HG02938 (cell line): Measurements from ENCODE around the gene HFE.
"Not testable (repeated sequence)": the region's sequence is repeated elsewhere in the genome, so short reads cannot be mapped to it uniquely, and the experiment has no call there.

ENCODE experiments used
- ATAC-seq: cut with Tn5 transposase; IDR thresholded peaks from one replicate; pipeline ENCODE4 v1.9.1; 2021; ENCODE audit warnings: mild to moderate bottlenecking, moderate library complexity; ENCODE audit not compliant: unreplicated experiment

Gene HFE, protein sequence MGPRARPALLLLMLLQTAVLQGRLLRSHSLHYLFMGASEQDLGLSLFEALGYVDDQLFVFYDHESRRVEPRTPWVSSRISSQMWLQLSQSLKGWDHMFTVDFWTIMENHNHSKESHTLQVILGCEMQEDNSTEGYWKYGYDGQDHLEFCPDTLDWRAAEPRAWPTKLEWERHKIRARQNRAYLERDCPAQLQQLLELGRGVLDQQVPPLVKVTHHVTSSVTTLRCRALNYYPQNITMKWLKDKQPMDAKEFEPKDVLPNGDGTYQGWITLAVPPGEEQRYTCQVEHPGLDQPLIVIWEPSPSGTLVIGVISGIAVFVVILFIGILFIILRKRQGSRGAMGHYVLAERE

DNA sequence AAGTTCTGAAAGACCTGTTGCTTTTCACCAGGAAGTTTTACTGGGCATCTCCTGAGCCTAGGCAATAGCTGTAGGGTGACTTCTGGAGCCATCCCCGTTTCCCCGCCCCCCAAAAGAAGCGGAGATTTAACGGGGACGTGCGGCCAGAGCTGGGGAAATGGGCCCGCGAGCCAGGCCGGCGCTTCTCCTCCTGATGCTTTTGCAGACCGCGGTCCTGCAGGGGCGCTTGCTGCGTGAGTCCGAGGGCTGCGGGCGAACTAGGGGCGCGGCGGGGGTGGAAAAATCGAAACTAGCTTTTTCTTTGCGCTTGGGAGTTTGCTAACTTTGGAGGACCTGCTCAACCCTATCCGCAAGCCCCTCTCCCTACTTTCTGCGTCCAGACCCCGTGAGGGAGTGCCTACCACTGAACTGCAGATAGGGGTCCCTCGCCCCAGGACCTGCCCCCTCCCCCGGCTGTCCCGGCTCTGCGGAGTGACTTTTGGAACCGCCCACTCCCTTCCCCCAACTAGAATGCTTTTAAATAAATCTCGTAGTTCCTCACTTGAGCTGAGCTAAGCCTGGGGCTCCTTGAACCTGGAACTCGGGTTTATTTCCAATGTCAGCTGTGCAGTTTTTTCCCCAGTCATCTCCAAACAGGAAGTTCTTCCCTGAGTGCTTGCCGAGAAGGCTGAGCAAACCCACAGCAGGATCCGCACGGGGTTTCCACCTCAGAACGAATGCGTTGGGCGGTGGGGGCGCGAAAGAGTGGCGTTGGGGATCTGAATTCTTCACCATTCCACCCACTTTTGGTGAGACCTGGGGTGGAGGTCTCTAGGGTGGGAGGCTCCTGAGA lies at the start of gene HFE:
TSS of gene HFE (plus strand) at position 146 of the 832 bp plus-strand sequence. CDS start at position 158, 12 bp downstream.
- ATAC-seq = no peak

DNA sequence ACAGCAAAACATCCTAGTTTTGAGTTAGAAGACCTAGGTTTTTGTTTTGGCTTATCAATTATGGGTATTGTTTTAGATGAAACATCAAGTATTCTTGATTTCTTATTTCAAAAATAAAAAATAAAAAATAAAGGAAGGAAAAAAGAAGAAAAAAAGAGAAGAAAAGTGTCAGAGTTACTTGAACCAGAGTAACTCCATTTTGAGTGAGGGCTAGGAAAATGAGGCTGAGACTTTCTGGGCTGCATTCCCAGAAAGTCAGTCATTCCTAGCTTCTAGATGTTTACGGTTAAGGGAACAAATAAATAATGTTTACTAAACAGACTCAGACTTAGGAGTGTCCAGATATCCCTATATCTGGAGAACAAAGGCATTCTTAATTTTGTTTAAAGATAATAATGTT lies 45.3 kb upstream of the HFE start:
- no peak for ATAC-seq

DNA sequence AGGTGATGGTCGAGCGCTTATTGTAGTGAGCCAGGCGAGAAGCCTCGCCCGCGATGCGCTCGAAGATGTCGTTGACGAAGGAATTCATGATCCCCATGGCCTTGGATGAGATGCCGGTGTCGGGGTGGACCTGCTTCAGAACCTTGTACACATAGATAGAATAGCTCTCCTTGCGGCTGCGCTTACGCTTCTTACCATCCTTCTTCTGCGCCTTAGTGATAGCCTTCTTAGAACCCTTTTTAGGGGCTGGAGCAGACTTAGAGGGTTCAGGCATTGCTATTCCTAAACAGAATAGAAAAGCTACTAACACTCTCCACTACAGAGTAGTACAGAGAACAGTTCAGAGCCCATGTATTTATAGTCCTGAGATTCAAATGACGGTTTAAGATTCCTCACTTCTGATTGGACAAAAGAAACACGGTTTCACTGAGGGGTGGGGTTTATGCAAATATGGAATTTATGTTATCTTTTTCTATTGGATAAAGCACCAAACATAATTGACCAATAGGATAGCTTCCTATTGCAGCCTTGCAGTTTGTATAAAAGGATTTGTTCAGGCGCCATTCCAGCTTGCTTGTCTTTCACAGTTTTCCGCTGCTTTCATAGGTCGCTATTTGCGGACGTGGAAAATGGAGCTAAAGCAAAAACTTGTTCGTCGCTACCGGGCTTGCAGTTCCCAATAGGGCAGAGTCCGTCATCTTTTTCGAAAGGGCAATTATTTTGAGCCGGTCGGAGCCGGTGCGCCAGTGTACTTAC lies 43.7 kb upstream of the HFE start:
- peak; percentile 64 for ATAC-seq

DNA sequence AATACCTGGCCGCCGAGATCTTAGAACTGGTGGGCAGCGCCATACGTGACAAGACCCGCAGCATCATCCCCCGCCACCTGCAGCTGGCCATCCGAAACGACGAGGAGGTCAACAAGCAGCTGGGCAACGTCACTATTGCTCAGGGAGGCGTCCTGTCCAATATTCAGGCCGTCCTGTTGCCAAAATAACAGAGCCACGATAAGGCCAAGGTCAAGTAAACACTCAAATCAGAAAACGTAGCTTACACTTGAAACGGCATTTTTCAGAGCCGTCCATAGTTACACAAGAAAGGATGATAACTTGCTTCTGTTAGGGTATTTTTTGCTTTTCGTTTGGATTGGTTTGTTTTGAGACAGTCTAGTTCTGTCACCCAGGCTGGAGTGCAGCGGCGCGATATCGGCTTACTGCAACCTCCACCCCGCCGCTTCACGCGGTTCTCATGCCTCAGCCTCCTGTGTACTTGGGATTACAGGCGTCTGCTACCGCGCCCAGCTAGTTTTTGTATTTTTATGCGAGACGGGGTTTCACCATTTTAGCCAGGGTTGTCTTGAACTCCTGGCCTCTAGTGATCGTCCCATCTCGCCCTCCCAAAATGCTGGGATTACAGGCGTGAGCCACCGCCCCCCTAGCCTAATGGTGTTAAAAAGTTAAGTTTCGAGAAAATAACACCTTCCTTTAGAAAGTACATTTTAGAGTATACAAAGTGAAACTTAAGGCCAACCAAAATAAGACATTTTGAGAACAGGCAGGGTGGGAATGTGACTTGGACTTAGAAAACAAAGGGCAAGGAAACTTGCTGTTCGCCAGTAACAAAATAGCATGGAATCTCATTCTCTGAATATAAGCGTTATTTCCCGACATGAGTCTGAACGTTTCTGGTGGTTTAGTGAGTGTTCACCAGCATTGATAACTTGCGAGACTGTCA lies 42.8 kb upstream of the HFE start:
- peak; percentile 23 for ATAC-seq

DNA sequence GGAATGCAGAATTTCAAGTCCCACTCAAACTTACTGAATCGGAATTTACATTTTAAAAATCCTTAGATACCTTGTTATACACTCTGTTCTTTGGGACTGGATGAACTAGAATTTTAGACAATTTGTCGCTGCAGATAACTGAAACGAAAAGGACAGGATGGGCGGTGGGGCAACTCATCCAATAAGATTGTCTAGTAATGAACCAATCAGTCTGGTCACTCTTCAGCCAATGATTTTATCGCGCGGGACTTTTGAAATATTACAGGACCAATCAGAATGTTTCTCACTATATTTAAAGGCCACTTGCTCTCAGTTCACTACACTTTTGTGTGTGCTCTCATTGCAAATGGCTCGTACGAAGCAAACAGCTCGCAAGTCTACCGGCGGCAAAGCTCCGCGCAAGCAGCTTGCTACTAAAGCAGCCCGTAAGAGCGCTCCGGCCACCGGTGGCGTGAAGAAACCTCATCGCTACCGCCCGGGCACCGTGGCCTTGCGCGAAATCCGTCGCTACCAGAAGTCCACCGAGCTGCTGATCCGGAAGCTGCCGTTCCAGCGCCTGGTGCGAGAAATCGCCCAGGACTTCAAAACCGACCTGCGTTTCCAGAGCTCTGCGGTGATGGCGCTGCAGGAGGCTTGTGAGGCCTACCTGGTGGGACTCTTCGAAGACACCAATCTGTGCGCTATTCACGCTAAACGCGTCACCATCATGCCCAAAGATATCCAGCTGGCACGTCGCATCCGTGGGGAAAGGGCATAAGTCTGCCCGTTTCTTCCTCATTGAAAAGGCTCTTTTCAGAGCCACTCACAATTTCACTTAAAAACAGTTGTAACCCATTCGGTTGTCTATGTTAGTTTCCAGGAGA lies 41.9 kb upstream of the HFE start:
- peak; percentile 44 for ATAC-seq

DNA sequence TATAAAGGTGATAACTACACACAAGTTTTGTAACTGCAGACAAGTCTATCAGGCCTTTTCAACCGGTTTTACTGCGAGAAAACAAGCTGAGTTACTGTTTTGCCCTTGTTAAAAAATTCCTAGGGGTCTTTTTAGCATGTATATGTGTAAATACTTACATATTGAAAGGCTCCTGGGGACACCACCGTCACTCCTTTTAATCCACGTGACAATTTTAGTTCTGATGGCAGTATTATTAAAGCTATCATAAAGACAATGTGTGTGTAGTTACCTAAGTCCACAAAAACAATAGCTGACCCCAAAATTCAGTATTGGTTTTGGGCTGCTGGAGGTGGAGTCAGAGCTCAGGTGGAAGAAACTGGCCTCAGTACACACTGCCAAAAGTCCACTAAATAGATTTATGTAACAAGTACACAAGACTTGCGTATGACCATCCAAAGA lies 41.3 kb upstream of the HFE start:
- no peak for ATAC-seq

DNA sequence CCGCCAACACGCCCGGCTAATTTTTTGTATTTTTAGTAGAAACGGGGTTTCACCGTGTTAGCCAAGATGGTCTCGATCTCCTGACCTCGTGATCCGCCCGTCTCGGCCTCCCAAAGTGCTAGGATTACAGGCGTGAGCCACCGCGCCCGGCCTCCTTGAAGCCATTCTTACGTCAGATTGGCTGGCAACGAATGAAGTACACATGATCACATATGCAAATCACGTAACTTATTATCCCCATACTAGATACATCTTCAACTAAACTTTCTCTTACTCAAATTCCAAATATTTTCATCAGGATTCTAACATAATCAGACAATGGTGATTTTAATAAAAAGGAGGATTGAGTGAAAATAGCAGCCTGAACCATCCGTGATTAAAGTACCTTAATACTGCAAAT lies 39.9 kb upstream of the HFE start:
- ATAC-seq = not testable (repeated sequence)

DNA sequence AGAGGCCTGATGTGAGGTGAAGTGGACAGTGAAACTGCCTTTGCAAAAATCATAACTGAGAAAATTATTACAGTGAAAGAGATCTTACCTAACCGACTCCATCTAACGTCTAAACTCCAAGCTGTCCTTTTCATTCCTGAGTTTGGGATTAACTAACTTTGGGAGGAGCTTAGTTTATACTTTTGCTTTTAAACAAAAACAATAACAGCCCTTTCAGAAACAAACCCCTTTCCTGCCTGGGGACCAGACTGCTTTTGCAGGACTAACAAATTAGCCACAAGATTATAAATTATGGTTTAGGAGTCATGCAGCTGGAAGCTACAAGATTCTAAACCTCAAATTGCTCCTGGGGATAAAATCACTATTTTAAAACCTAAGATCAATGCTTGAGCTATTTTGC lies 38.6 kb upstream of the HFE start:
- no peak for ATAC-seq

DNA sequence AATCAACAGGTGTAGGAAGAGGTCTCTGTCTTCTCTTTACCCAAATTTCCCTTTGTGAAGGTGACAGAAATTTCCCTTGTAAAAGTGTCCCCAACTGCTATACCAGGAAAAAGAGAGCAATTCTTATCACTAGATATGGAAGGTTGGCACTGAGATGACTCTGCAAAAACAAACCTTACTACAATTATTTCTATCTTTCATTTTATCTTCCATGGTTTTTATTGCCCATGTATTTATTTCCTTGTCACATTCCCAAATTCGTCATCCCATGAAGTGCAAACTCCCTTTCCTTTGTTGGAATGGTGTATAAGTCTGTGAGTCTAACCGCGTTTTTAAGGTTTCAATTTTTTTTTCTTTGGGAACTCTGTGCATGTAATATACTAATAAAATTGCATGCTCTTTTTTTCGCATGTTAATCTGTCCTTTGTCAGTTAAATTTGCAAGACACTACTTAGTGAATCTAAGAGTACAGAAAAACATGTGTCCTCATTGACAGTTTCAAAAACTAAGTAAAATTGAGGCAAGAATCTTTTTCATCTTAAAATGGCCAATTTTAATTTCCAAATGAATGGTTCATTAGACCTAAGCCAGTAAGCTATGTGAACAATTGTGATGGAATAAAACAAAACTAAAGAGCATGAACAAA lies 35.4 kb upstream of the HFE start:
- ATAC-seq = no peak

DNA sequence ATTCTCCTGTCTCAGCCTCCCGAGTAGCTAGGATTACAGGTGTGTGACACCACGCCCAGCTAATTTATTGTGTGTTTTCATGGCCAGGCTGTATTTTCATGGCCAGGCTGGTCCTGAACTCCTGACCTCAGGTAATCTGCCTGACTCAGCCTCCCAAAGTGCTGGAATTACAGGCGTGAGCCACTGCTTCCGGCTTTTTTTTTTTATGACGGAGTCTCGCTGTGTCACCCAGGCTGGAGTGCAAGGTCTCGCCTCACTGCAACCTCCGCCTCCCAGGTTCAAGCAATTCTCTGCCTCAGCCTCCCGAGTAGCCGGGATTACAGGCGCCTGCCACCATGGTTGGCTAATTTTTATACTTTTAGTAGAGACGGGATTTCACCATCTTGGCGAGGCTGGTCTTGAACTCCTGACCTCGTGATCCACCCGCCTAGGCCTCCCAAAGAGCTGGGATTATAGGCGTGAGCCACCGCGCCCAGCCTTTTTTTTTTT lies 34.4 kb upstream of the HFE start:
- not testable (repeated sequence) for ATAC-seq

DNA sequence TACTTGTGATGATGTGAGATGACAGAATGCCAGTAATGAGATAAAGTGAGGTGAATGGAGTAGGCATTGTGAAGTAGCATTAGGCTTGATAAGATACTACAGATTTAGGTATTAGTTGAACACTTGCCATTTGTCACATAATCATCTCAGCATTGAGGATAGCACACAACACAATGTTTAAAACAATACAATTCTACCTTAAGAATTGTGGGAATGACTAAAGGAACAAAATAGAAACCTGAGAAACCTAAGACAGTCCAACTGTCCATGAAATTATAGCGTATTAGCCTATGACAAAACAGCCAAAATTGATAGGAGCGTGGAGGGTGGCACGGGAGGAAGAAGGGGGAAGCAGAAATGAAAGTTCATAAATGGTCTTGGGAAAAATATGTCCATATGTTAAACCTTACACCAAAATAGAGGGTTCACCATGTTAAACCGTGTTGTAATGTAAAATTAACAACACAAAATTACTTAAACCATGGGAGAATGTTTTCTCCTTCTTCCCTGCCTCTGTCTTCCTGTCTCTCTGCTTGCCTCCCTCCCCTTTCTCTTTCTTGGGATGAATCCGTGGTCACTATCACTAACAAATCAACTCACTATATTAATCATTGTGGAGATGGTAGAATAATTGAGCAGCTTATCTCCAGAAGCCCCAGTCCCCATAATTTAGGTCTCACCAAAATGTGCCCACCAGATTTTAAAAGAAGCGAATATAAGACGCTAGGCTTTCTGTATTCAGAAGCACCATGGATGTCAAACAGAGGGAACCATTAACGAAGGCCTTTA lies 33.0 kb upstream of the HFE start:
- peak; percentile 1 for ATAC-seq

DNA sequence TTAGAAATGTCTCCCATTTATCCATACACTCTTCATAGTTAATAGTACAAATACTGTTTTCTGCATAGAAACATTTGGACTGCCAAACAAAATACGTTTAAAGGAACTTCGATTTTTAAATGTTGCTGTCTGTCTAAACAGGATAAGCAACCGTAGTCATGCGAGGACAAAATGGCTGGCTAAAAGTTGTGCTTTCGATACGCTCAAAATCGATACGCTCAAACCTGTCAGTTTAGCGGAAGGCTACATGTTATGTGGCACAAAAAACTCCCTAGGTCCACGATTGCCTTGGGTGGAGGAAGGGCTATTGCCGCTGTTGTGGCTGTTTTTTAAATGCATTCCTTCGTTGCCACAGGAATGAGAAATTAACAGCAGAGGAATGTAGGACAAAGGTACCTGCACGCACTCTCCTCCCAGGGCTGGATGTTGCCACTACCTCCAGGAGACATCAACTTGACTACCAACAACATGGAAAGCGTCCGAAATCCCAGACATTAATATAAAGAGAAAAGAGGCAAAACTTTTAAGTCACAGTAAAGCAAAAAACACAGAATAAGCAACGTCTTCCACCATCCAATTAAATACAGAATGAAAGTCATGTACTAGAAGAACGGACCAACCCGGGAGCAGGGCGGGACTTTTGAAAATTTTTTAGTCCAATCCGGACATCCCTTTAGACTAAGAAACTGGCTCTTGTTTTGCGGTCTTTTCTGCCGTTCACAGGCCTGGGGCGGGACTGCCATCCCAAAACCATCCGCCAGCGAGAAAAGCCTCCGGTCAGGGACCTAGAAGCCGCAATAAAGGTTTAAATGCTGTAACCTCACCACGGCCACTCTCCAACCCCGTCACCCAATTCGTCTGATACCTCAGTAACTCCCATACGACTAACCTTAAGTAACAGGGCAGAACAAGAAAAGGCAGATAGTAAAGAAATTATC lies 32.2 kb upstream of the HFE start:
- peak; percentile 55 for ATAC-seq

DNA sequence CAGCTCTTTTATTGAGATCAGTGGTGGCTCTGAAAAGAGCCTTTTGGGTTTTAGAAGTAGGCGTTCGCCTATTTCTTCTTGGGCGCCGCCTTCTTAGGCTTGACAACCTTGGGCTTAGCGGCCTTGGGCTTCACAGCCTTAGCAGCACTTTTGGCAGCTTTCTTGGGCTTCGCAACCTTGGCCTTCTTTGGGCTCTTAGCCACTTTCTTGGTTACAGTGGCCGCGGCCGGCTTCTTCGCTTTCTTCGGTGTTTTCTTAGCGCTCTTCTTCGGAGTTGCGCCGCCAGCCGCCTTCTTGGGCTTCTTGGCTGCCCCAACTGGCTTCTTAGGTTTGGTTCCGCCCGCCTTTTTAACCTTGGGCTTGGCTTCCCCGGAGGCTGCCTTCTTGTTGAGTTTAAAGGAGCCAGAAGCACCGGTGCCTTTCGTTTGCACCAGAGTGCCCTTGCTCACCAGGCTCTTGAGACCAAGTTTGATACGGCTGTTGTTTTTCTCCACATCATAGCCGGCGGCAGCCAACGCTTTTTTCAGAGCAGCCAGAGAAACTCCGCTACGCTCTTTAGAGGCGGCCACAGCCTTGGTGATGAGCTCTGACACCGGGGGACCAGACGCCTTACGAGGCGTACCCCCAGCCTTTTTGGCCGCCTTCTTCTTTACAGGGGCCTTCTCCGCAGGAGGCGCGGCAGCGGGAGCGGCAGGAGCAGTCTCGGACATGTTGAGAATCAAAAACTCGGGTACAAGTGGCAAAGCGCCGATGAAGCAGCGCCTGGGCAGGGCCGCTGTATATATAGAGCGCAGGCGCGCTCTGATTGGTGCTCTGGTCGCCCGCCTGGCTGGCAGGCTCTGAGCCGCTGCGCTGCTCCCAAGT lies 31.3 kb upstream of the HFE start:
- peak; percentile 65 for ATAC-seq

DNA sequence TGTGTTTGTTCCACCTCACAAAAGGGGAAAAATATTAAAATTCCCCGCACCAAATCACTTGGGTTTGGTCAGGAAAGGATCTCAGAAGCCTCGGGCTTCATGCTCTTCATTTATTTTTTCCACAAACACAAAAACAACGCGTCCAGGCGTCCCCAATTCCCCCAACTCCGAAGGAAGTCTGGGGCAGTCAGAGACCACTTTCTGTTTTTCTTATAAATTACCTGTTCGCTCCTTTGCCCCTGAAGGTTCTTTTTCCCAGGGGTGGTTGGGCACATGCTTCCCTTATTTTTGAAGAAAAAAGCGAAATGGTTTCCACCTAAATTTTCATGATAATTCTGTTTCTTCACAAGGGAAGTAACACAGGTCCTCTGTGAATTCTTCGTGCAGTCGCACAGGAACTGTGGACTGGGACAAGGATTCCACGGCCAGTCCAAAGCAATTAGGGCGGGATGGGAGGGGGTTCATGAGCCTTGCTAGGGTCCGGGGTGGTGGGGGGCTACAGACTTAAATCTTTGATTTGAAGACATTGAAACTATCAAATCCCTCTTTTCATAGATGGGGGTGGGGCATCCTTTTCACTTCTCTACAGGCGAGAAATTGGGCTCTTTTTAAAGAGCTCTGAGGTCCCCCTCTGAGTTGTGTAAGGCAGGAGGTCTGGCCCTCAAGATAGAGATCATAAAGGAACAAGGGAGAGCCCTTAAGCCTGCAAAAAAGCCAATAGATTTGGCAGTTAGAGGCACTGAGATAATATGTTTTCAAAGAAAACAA lies 30.5 kb upstream of the HFE start:
- ATAC-seq = no peak

DNA sequence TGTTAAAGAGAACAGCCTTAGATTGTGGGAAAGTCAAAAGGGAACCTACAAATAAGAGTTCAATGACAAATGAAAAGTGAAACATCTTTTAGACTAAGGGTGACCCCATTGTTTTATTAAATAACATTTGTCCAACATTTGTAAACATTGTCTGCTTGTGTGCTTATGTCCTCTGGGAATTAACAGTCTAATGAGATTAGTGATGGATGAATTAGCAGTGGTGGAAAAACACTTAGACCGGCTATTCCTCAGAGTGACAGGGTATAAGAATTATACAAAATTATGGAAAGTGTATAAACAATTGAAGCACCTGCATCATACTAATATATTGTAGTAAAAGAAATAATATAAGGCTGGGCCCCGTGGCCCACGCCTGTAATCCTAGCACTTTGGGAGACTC lies 29.3 kb upstream of the HFE start:
- ATAC-seq = no peak
